Thyroid gland (tissue), 4 donors: ENCODE data around the gene GRPEL1.

ENCODE experiments used
- POLR2A ChIP-seq, 2 donors: fragments of 450-650 bp; IDR thresholded peaks; one replicate each; pipeline ENCODE4 v1.6.1; 2017; ENCODE audit warnings: antibody characterized with exemption in 2 of 2, mild to moderate bottlenecking in 2 of 2, moderate library complexity in 1 of 2
- TF ChIP-seq, protein P1 (sequence below), 6 experiments: fragments of 200-600 bp in 3 of 6; fragments of 450-650 bp in 3 of 6; sonication (generic) in 3 of 6; IDR thresholded peaks; one replicate each; pipeline ENCODE4 v1.5.1; 2016 to 2019; ENCODE audit warnings: antibody characterized with exemption in 6 of 6, mild to moderate bottlenecking in 2 of 6, inconsistent platforms in 1 of 6, moderate library complexity in 1 of 6

DNA sequence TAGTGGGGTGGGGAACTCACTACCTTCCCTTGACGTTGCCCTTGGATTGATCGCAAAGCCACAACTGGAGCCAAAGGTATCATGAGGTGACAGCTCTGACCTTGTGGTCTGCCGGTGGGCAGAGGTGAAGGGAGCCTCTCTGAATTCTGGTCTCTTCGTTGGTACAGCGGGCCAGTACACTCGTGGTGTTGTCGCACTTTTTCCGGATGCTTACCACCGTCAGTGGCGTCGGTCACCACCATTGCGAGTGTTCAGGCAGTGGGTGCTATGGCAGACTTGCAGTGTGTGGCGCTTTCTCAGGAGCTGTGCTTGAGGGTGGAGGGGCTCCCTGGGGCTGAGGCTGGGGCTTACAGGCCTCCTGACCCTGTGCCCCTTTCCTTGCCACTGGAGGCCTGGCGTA lies 5.2 kb upstream of the GRPEL1 start:
- no peak for TF ChIP-seq POLR2A (IDR thresholded peaks at IDR 0.05)
- TF ChIP-seq, protein P1, sequence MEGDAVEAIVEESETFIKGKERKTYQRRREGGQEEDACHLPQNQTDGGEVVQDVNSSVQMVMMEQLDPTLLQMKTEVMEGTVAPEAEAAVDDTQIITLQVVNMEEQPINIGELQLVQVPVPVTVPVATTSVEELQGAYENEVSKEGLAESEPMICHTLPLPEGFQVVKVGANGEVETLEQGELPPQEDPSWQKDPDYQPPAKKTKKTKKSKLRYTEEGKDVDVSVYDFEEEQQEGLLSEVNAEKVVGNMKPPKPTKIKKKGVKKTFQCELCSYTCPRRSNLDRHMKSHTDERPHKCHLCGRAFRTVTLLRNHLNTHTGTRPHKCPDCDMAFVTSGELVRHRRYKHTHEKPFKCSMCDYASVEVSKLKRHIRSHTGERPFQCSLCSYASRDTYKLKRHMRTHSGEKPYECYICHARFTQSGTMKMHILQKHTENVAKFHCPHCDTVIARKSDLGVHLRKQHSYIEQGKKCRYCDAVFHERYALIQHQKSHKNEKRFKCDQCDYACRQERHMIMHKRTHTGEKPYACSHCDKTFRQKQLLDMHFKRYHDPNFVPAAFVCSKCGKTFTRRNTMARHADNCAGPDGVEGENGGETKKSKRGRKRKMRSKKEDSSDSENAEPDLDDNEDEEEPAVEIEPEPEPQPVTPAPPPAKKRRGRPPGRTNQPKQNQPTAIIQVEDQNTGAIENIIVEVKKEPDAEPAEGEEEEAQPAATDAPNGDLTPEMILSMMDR (IDR thresholded peaks at IDR 0.05) = no peak
